K562 (cell line): ENCODE data around the gene CLP1. TPM values are rescaled to one million over a fixed set of nuclear protein-coding genes. Genes with fewer than 3 reads are reported as not detected.

Experiments used
- ATAC-seq: fragments of 200-7000 bp; cut with Tn5 transposase; 3 replicates; pipeline ENCODE4 v1.9.1; 2020; ENCODE audit warnings: moderate library complexity
- BruUV-seq: library from RNA; stranded (reverse); fragments of 400-500 nt; replicated peaks from 2 replicates; lab custom pipeline; 2021; lab: Mats Ljungman, UMichigan
- CTCF ChIA-PET: fragments of 300-600 bp; formaldehyde crosslinking; extraction: SDS; loops from one replicate; lab custom pipeline; 2021; ENCODE audit warnings: low intra/inter-chr PET ratio; lab: Yijun Ruan, JAX
- POLR2A ChIA-PET: fragments of 300-600, 350-650 bp; sonication (Branson Sonifier 250); formaldehyde crosslinking; extraction: SDS; loops from one replicate; lab custom pipeline; 2021; ENCODE audit warnings: antibody characterized with exemption, inconsistent platforms; lab: Yijun Ruan, JAX
- DNase-seq, 4 experiments: peaks; one replicate each; pipeline versions ENCODE4 v3.0.0 to v3.0.0-alpha.2; 2011 to 2018; ENCODE audit warnings: low spot score in 3 of 4, mixed read lengths in 3 of 4; ENCODE audit errors: extremely low read depth in 1 of 4
- FAIRE-seq: peaks from 2 replicates; lab custom pipeline; 2011; peaks lifted over from hg19 to GRCh38; lab: Jason Lieb, UNC
- H2AFZ ChIP-seq: 2 replicates; pipeline ENCODE4 v1.6.0; 2011; ENCODE audit warnings: low read depth, low read length, control low read depth, inconsistent platforms
- H3K27ac ChIP-seq: fragments of 200-600 bp; 3 replicates; pipeline ENCODE4 v1.8.0; 2011; ENCODE audit warnings: low read depth, mild to moderate bottlenecking, control low read depth, inconsistent platforms, low read length, moderate library complexity, mixed read lengths; ENCODE audit errors: extremely low read depth
- H3K27me3 ChIP-seq, 2 experiments: fragments of 300-600 bp in 1 of 2; 2 replicates in 1 of 2; 3 replicates in 1 of 2; pipeline versions ENCODE4 v1.6.0 to v1.8.0; 2011; ENCODE audit warnings: inconsistent platforms in 2 of 2, low read length in 2 of 2, mild to moderate bottlenecking in 1 of 2, mixed read lengths in 1 of 2, moderate library complexity in 1 of 2; ENCODE audit not compliant: control insufficient read depth in 2 of 2, insufficient read depth in 2 of 2
- H3K36me3 ChIP-seq: fragments of 300-600 bp; 3 replicates; pipeline ENCODE4 v1.8.0; 2011; ENCODE audit warnings: mild to moderate bottlenecking, low read length, inconsistent platforms; ENCODE audit not compliant: control insufficient read depth, insufficient read depth
- H3K4me1 ChIP-seq, 2 experiments: fragments of 200-600 bp in 1 of 2; replicated peaks in 1 of 2; 2 replicates in 1 of 2; 3 replicates in 1 of 2; pipeline versions ENCODE4 v1.5.1 to v1.8.0; 2011; ENCODE audit warnings: inconsistent platforms in 2 of 2, low read length in 2 of 2, mild to moderate bottlenecking in 1 of 2, mixed read lengths in 1 of 2, moderate library complexity in 1 of 2; ENCODE audit not compliant: control insufficient read depth in 2 of 2, insufficient read depth in 2 of 2
- H3K4me2 ChIP-seq: 2 replicates; pipeline ENCODE4 v1.6.1; 2011; ENCODE audit warnings: low read length, control low read depth, inconsistent platforms, mixed read lengths; ENCODE audit not compliant: insufficient read depth
- H3K4me3 ChIP-seq: fragments of 200-600 bp; sonication (generic), shearing (Covaris generic); 2 replicates; pipeline ENCODE4 v1.5.1; 2016; ENCODE audit warnings: control low read depth, inconsistent platforms
- H3K79me2 ChIP-seq: fragments of 200-600 bp; 3 replicates; pipeline ENCODE4 v1.8.0; 2011; ENCODE audit warnings: low read length, inconsistent platforms; ENCODE audit not compliant: control insufficient read depth, insufficient read depth
- H3K9ac ChIP-seq, 2 experiments: 2 replicates each; pipeline versions ENCODE4 v1.6.0 to v1.6.1; 2011; ENCODE audit warnings: low read depth in 2 of 2, low read length in 2 of 2, control low read depth in 1 of 2, inconsistent platforms in 1 of 2, mild to moderate bottlenecking in 1 of 2, mixed read lengths in 1 of 2; ENCODE audit not compliant: insufficient read depth in 1 of 2
- H3K9me1 ChIP-seq: one replicate; pipeline ENCODE4 v1.6.0; 2011; ENCODE audit warnings: inconsistent platforms, mild to moderate bottlenecking, low read length, moderate library complexity; ENCODE audit not compliant: control insufficient read depth, insufficient read depth
- H3K9me3 ChIP-seq: replicated peaks from 2 replicates; pipeline ENCODE4 v1.5.1; 2011; ENCODE audit warnings: low read depth, low read length, inconsistent platforms; ENCODE audit not compliant: control insufficient read depth, insufficient read depth
- H4K20me1 ChIP-seq: replicated peaks from 2 replicates; pipeline ENCODE4 v1.6.1; 2011; ENCODE audit warnings: low read length, inconsistent platforms, mixed read lengths; ENCODE audit not compliant: control insufficient read depth, insufficient read depth
- ARID1B ChIP-seq: fragments of 450-650 bp; IDR thresholded peaks from 2 replicates; pipeline ENCODE4 v1.6.1; 2016; ENCODE audit warnings: antibody characterized with exemption, mild to moderate bottlenecking, inconsistent platforms
- CBFA2T2 ChIP-seq: fragments of 450-650 bp; conservative IDR thresholded peaks from 2 replicates; pipeline ENCODE4 v1.6.1; 2017; ENCODE audit warnings: mild to moderate bottlenecking
- DDX20 ChIP-seq: fragments of 450-650 bp; IDR thresholded peaks from 2 replicates; pipeline ENCODE4 v1.6.1; 2016; ENCODE audit warnings: missing genetic modification characterization, low read depth, mild to moderate bottlenecking, missing compliant biosample characterization, moderate library complexity
- DNMT1 ChIP-seq: fragments of 450-650 bp; IDR thresholded peaks from 2 replicates; pipeline ENCODE4 v1.6.1; 2016; ENCODE audit warnings: antibody characterized with exemption, mild to moderate bottlenecking
- ELF1 ChIP-seq: fragments of 200-800 bp; sonication (Bioruptor generic); IDR thresholded peaks from 2 replicates; pipeline ENCODE4 v1.6.1; 2016; ENCODE audit warnings: missing genetic modification characterization, missing compliant biosample characterization
- FOXJ3 ChIP-seq: sonication (generic); formaldehyde crosslinking; IDR thresholded peaks from 2 replicates; pipeline ENCODE4 v1.4.0; 2020; ENCODE audit warnings: mild to moderate bottlenecking, missing genetic modification reagents
- GATAD2B ChIP-seq: fragments of 450-650 bp; IDR thresholded peaks from 2 replicates; pipeline ENCODE4 v1.6.1; 2017; ENCODE audit warnings: mild to moderate bottlenecking, borderline replicate concordance
- HCFC1 ChIP-seq: IDR thresholded peaks from 2 replicates; pipeline ENCODE4 v1.6.1; 2012; ENCODE audit warnings: low read depth, low read length, improper control_type of control experiment
- HDAC8 ChIP-seq: fragments of 450-650 bp; IDR thresholded peaks from 2 replicates; pipeline ENCODE4 v1.6.1; 2016; ENCODE audit warnings: mild to moderate bottlenecking, missing genetic modification characterization, moderate library complexity, missing compliant biosample characterization
- KDM1A ChIP-seq, 2 experiments: fragments of 450-650 bp; IDR thresholded peaks; 2 replicates each; pipeline ENCODE4 v1.6.1; 2016; ENCODE audit warnings: mild to moderate bottlenecking in 2 of 2
- MYC ChIP-seq, 2 experiments: fragments of 250-450 bp in 1 of 2; sonication (Bioruptor Pico) in 1 of 2; IDR thresholded peaks; 2 replicates each; pipeline versions ENCODE4 v1.5.1 to v1.6.1; 2012 to 2021; ENCODE audit warnings: low read depth in 2 of 2, borderline replicate concordance in 1 of 2, improper control_type of control experiment in 1 of 2, low read length in 1 of 2, mild to moderate bottlenecking in 1 of 2, moderate library complexity in 1 of 2
- NFIC ChIP-seq: fragments of 450-650 bp; IDR thresholded peaks from 2 replicates; pipeline ENCODE4 v1.6.1; 2017; ENCODE audit warnings: mild to moderate bottlenecking, inconsistent platforms
- PBX2 ChIP-seq, 2 experiments: IDR thresholded peaks in 1 of 2; conservative IDR thresholded peaks in 1 of 2; 2 replicates each; pipeline ENCODE4 v1.6.1; 2016; ENCODE audit warnings: low read depth in 2 of 2, mild to moderate bottlenecking in 1 of 2, missing compliant biosample characterization in 1 of 2, missing genetic modification characterization in 1 of 2, moderate library complexity in 1 of 2
- PHB ChIP-seq: fragments of 250-450 bp; sonication (Bioruptor Pico); IDR thresholded peaks from 2 replicates; pipeline ENCODE4 v1.5.0; 2021
- PTTG1 ChIP-seq: fragments of 450-650 bp; IDR thresholded peaks from 2 replicates; pipeline ENCODE4 v1.6.1; 2016; ENCODE audit warnings: low read depth, mild to moderate bottlenecking, missing genetic modification characterization, missing compliant biosample characterization
- RBM17 ChIP-seq: fragments of 200-400 bp; formaldehyde crosslinking; IDR thresholded peaks from 2 replicates; pipeline ENCODE4 v1.6.1; 2017; ENCODE audit warnings: low read depth, mild to moderate bottlenecking, low read length, borderline replicate concordance
- TAF1 ChIP-seq: IDR thresholded peaks from 2 replicates; pipeline ENCODE4 v1.6.1; 2011; ENCODE audit warnings: mild to moderate bottlenecking, low read length, moderate library complexity; ENCODE audit not compliant: insufficient read depth, control insufficient read depth, severe bottlenecking; ENCODE audit errors: extremely low read depth
- TCF3 ChIP-seq: sonication (generic); formaldehyde crosslinking; IDR thresholded peaks from 2 replicates; pipeline ENCODE4 v1.4.0; 2020; ENCODE audit warnings: mild to moderate bottlenecking, missing genetic modification reagents
- U2AF1 ChIP-seq: fragments of 200-400 bp; formaldehyde crosslinking; optimal IDR thresholded peaks from 2 replicates; pipeline ENCODE3; 2017; ENCODE audit warnings: mild to moderate bottlenecking, low read depth, low read length, moderate library complexity
- ZNF23 ChIP-seq: fragments of 250-450 bp; sonication (Bioruptor Pico); IDR thresholded peaks from 2 replicates; pipeline ENCODE4 v1.4.0; 2020; ENCODE audit warnings: mild to moderate bottlenecking
- ZNF41 ChIP-seq: fragments of 250-450 bp; sonication (Bioruptor Pico); conservative IDR thresholded peaks from 2 replicates; pipeline ENCODE4 v1.4.0; 2020; ENCODE audit warnings: mild to moderate bottlenecking
- ZNF76 ChIP-seq: fragments of 250-450 bp; sonication (Bioruptor Pico); IDR thresholded peaks from 2 replicates; pipeline ENCODE4 v1.4.0; 2020; ENCODE audit warnings: mild to moderate bottlenecking, moderate library complexity, borderline replicate concordance
- ZNF766 ChIP-seq: fragments of 200-800 bp; sonication (Bioruptor generic); conservative IDR thresholded peaks from 2 replicates; pipeline ENCODE4 v1.6.1; 2016; ENCODE audit warnings: missing genetic modification characterization, missing compliant biosample characterization
- WGBS: fragments of 100-300 bp; shearing (Covaris generic); methylation state at CpG from one replicate; pipeline ENCODE4 v1.1.6; 2016; ENCODE audit warnings: low coverage, mixed read lengths; ENCODE audit not compliant: insufficient coverage; ENCODE audit errors: missing lambda C conversion rate; 5-methylcytosine and 5-hydroxymethylcytosine counted together
- in situ Hi-C: fragments of 300-500 bp; cut with MboI; formaldehyde crosslinking; loops from 4 replicates; pipeline ENCODE4 v1.15.0; 2018; ENCODE audit warnings: inconsistent platforms, mixed read lengths
- intact Hi-C: fragments of 100-400 bp; cut with micrococcal nuclease; formaldehyde crosslinking; loops from 2 replicates; pipeline ENCODE4 v1.14.2; 2022
- polyA plus RNA-seq, 8 experiments: library from polyadenylated mRNA; depleted of rRNA in 4 of 8; stranded (reverse) in 5 of 8; unstranded in 3 of 8; fragments of >200 nt; fragmentation: Nextera tagmentation in 2 of 8; fragmentation: Illumina TruSeq in 1 of 8; extraction: Ambion mirVana in 2 of 8; extraction: Trizol in 1 of 8; gene quantifications; 2 replicates each; pipeline versions ENCODE4 v1.2.1 to v1.2.3, GENCODE V29; 2011 to 2014; ENCODE audit warnings: inconsistent platforms in 1 of 8, missing spikeins in 1 of 8
- total RNA-seq, 7 experiments: library from RNA; depleted of rRNA in 6 of 7; stranded (reverse); fragments of >200 nt in 6 of 7; fragmentation: Illumina TruSeq in 2 of 7; extraction: Trizol in 2 of 7; gene quantifications; 2 replicates each; pipeline versions ENCODE4 v1.2.1 to v1.2.3, GENCODE V29; 2011 to 2021; ENCODE audit warnings: low replicate concordance in 1 of 7

Gene CLP1
- total and polyA plus RNA-seq, 9 of the 15 experiments (the other 6 are each of a cell fraction or from before 2014, with no cell fraction given) = 19.1 to 46.2 (median 27.8) TPM

GRCh38 chr11:57681168-57681567 lies 23.6 kb downstream of the CLP1 start:
- CTCF ChIA-PET = no interaction called here
- Histone ChIP-seq H3K9me3 (no peaks in the 10 kb centered on the region), H3K79me2 (peaks cover 69% of the 10 kb centered on the region), H3K27me3 (no peaks in the 10 kb centered on the region), H3K4me1 (peaks cover 3 to 25% of the 10 kb centered on the region in 2 experiments; a peak in 3 of 5 replicates), H4K20me1 (peaks cover 25% of the 10 kb centered on the region), H3K36me3 (peaks cover 82% of the 10 kb centered on the region), H3K27ac (peak overlapping the region; percentile 13; the same call in 1 of the 3 replicates), H3K9ac (no peak overlapping the region), H3K9me1 (peaks cover 10% of the 10 kb centered on the region), H2AFZ (no peak overlapping the region), H3K4me2 (peak overlapping the region; percentile 19; the same call in 1 of the 2 replicates), H3K4me3 (no peak overlapping the region)
- intact Hi-C loops = no loop called here
- ATAC-seq (peak; percentile 54), DNase-seq (peak in 1 of 4 experiments; percentile 26), FAIRE-seq (no peak)
- POLR2A ChIA-PET = interaction anchor here (0.9 to 2.0 kb wide), 3 partner anchors 11 to 29 kb away, joined by 3 to 11 read pairs (median 5); no protein-coding TSS in a partner anchor
- 6% methylated on average over 1 of the region's 1 CpG for WGBS
- BruUV-seq = no TSS peak
- in situ Hi-C loops = no loop called here
- no peak for TF ChIP-seq PTTG1 (tag)
- no peak for TF ChIP-seq ZNF41 (CRISPR knock-in tag)
- no peak for TF ChIP-seq NFIC
- no peak for TF ChIP-seq RBM17
- no peak for TF ChIP-seq ZNF766 (CRISPR knock-in tag)
- no peak for TF ChIP-seq ZNF76 (CRISPR knock-in tag)
- TF ChIP-seq FOXJ3 = no peak
- TF ChIP-seq TCF3 (CRISPR knock-in tag) = peak; percentile 68
- TF ChIP-seq CBFA2T2 = peak; percentile 53
- no peak for TF ChIP-seq MYC (IDR thresholded peaks at IDR 0.05; ENCODE audit: low read depth, low read length)
- no peak for TF ChIP-seq MYC (CRISPR knock-in tag; IDR thresholded peaks at IDR 0.05; ENCODE audit: borderline replicate concordance, low read depth)
- TF ChIP-seq PHB (CRISPR knock-in tag) = no peak
- no peak for TF ChIP-seq TAF1
- TF ChIP-seq ELF1 = no peak
- TF ChIP-seq ZNF23 (CRISPR knock-in tag) = no peak
- no peak for TF ChIP-seq HDAC8 (tag)
- TF ChIP-seq DNMT1 = no peak
- no peak for TF ChIP-seq HCFC1
- no peak for TF ChIP-seq PBX2 (CRISPR knock-in tag; IDR thresholded peaks at IDR 0.05; ENCODE audit: low read depth)
- no peak for TF ChIP-seq PBX2 (tag; conservative IDR thresholded peaks at IDR 0.05; ENCODE audit: low read depth)
- TF ChIP-seq ARID1B = peak; percentile 65
- no peak for TF ChIP-seq DDX20 (tag)
- 0 out of 4 replicates have a peak, but pooled peaks of 1 of the 2 experiments have one; percentile 7 for TF ChIP-seq KDM1A (IDR thresholded peaks at IDR 0.05)
- no peak for TF ChIP-seq GATAD2B
- no peak for TF ChIP-seq U2AF1
